Spinal cord (tissue), 4 donors: ENCODE data around the gene TOM1L2. TPM values are rescaled to one million over a fixed set of nuclear protein-coding genes. Genes with fewer than 3 reads are reported as not detected.

Experiments used
- polyA plus RNA-seq, 2 donors: library from polyadenylated mRNA; unstranded; fragments of 120-200 nt; gene quantifications; one replicate each; pipeline ENCODE4 v1.2.1, GENCODE V29; 2013; ENCODE audit not compliant: insufficient read length in 2 of 2
- small RNA-seq: library from RNA; depleted of rRNA; stranded (forward); fragments of <200 nt; gene quantifications from one replicate; pipeline ENCODE3, GENCODE V24; 2014; ENCODE audit warnings: low replicate concordance
- total RNA-seq, 2 donors: library from RNA; depleted of rRNA in 1 of 2; stranded (reverse); fragments of 120-200 nt in 1 of 2; fragments of >200 nt in 1 of 2; gene quantifications; one replicate each; pipeline versions ENCODE4 v1.2.3 to v1.2.4, GENCODE V29; 2013 to 2014

Gene TOM1L2
- total and polyA plus RNA-seq, 4 donors: 44.3 to 121 (median 75.7) TPM

Small RNA genes within 50 kb of the gene (small RNA-seq; reads per million reads assigned to genes)
- 1.7 reads per million, percentile 88 among the genes with 10 or more reads in this experiment for gene MIR33B
- gene MIR6777: 0.28 reads per million, percentile 24 among the genes with 10 or more reads in this experiment

Other genes with a start within 250 kb of the TOM1L2 start
- gene SREBF1, start 135.4 kb downstream of the TOM1L2 start, total RNA-seq: 10 to 100 TPM; 27.5 to 30.9 TPM
- 10 to 100 TPM; 60.8 to 71.8 TPM for gene SREBF1, start 135.4 kb downstream of the TOM1L2 start, polyA plus RNA-seq
- gene DRC3, start 462 bp upstream of the TOM1L2 start, total RNA-seq: 10 to 100 TPM in 1 of 2 donors, 1 to 10 TPM in 1; 4.1 to 19.9 TPM
- gene DRC3, start 462 bp upstream of the TOM1L2 start, polyA plus RNA-seq: 10 to 100 TPM; 20.8 to 24.6 TPM
- 10 to 100 TPM; 22.8 to 25.8 TPM for gene ATPAF2, start 66.8 kb upstream of the TOM1L2 start, total RNA-seq
- gene ATPAF2, start 66.8 kb upstream of the TOM1L2 start, polyA plus RNA-seq: 10 to 100 TPM; 26.8 to 31.5 TPM
- gene GID4, start 67.0 kb upstream of the TOM1L2 start, total RNA-seq: 1 to 10 TPM; 8.0 to 8.2 TPM
- 10 to 100 TPM; 13.7 to 13.9 TPM for gene GID4, start 67.0 kb upstream of the TOM1L2 start, polyA plus RNA-seq
- 10 to 100 TPM; 20.6 to 41.8 TPM for gene DRG2, start 115.5 kb upstream of the TOM1L2 start, total RNA-seq
- gene DRG2, start 115.5 kb upstream of the TOM1L2 start, polyA plus RNA-seq: 10 to 100 TPM; 33.0 to 34.6 TPM
- 1 to 10 TPM; 1.3 to 1.8 TPM for gene MYO15A, start 136.4 kb upstream of the TOM1L2 start, total RNA-seq
- gene MYO15A, start 136.4 kb upstream of the TOM1L2 start, polyA plus RNA-seq: 1 to 10 TPM; 5.4 to 6.8 TPM
- gene ALKBH5, start 211.4 kb upstream of the TOM1L2 start, total RNA-seq: 10 to 100 TPM; 71.5 to 79.3 TPM
- gene ALKBH5, start 211.4 kb upstream of the TOM1L2 start, polyA plus RNA-seq: 10 to 100 TPM; 70.8 to 74.1 TPM